ENCODE results near the gene PRKCD.

Gene PRKCD

DNA sequence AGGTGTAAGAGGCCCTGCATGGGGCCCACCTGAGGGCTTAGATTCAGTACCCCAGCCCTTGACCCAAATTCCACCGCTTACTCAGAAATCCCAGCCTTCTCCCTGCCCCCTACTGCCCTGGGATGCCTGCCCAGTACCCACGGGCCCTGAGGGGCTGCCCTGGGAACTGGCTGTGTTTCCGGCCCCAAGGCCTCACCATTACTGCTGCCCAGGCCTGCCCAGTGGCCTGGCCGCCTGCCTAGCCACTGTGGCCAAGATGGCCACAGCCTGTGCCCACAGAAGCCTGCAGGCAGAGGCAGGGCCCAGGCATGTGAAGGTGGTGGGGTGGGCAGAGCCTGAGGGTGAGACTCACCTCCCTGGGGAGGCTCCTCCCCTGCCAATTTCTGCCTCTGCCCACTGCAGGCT is 6.1 kb upstream of the PRKCD start:
- no peak for TF ChIP-seq MYC (IDR thresholded peaks at IDR 0.05; ENCODE audit: low read depth, low read length)
- TF ChIP-seq, protein P1, sequence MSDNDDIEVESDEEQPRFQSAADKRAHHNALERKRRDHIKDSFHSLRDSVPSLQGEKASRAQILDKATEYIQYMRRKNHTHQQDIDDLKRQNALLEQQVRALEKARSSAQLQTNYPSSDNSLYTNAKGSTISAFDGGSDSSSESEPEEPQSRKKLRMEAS (IDR thresholded peaks at IDR 0.05; ENCODE audit: low read depth, low read length) = no peak
- TF ChIP-seq POLR2A (IDR thresholded peaks at IDR 0.05; ENCODE audit: extremely low read depth, insufficient read length) = no peak
- H3K4me3 ChIP-seq (ENCODE audit: low read depth, low read length) = no peak overlapping the region
- DNase-seq (ENCODE audit: low read depth) = no peak

DNA sequence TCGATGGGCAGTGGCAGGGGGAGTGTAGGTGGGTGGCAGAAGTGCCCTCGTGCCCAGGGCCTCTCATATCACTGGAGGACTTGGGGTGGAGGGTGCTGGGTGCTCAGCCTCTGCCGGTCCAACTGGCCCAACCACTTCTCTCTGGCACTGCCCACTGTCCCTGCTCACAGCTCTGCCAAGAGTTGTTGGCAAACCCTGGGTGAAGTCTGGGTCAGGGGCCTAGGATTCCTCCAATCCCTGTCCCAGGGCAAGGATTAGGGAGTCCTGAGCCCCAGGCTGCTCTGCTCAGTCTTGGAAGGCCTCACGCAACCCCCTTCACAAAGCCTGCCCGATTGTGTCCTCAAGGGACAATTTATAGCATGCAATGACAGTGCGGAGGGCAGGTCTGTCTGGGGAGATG is 5.2 kb upstream of the PRKCD start:
- TF ChIP-seq POLR2A (IDR thresholded peaks at IDR 0.05; ENCODE audit: extremely low read depth, insufficient read length) = no peak
- TF ChIP-seq, protein P1 (IDR thresholded peaks at IDR 0.05; ENCODE audit: low read depth, low read length) = no peak
- TF ChIP-seq MYC (IDR thresholded peaks at IDR 0.05; ENCODE audit: low read depth, low read length) = no peak
- TF ChIP-seq, protein P2, sequence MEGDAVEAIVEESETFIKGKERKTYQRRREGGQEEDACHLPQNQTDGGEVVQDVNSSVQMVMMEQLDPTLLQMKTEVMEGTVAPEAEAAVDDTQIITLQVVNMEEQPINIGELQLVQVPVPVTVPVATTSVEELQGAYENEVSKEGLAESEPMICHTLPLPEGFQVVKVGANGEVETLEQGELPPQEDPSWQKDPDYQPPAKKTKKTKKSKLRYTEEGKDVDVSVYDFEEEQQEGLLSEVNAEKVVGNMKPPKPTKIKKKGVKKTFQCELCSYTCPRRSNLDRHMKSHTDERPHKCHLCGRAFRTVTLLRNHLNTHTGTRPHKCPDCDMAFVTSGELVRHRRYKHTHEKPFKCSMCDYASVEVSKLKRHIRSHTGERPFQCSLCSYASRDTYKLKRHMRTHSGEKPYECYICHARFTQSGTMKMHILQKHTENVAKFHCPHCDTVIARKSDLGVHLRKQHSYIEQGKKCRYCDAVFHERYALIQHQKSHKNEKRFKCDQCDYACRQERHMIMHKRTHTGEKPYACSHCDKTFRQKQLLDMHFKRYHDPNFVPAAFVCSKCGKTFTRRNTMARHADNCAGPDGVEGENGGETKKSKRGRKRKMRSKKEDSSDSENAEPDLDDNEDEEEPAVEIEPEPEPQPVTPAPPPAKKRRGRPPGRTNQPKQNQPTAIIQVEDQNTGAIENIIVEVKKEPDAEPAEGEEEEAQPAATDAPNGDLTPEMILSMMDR (IDR thresholded peaks at IDR 0.05; ENCODE audit: low read depth, low read length) = no peak
- H3K4me3 ChIP-seq (ENCODE audit: low read depth, low read length) = no peak overlapping the region
- no peak for DNase-seq (ENCODE audit: low read depth)

DNA sequence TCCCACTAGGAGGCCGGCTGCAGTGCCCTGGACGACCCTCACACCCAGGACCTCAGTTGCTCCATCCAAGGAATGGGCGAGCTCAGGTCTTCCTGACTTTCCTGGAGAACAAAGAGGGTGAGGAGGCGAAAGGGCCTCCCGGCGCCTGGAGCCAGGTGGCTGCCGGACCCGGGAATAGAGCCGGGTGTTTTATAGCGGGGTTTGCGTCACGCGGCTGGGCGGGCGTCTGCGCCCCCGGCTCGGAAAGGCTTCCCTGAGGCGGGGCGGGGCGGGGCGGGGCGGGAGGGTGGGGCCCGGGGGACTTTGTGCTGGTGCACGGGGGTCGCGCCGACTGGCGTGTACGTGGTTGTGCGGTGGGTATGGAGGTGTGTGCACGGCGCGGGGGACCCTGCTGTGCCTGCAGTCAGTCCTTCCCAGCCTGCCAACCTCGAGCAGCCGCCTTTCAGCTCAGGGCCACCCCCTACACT is 4.6 kb upstream of the PRKCD start:
- DNase-seq (ENCODE audit: low read depth) = no peak
- H3K4me3 ChIP-seq (ENCODE audit: low read depth, low read length) = no peak overlapping the region

DNA sequence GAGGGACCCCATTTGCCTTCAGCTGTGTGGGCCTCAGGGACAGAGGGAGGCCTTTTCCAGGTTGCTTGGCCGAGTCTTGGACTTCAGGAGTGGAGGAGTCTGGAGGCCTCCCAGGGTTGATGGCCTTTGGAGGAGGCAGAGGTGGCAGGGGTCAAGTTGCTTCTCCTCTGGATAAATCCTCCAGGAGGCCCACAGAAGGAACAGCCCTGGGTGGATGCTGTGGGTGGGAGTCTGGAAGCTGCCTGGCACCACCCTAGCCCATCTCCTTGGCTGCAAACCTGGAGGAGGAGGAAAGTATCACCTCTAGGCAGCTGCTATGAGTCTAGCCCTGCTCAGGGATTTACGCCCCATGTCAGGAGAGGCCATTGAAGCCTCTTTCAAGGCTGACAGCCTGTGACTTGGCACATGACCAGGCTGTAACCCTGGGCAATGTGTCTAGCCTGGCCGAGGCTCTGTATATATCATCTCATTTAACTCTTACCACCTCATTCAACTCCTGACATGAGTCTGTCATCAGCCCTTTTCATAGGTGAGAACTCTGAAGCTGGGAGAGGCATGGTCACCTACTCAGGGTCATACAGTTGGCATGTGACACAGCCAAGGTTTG is 2.9 kb upstream of the PRKCD start:
- no peak overlapping the region for H3K4me3 ChIP-seq (ENCODE audit: low read depth, low read length)
- no peak for DNase-seq (ENCODE audit: low read depth)
- TF ChIP-seq, protein P1 (IDR thresholded peaks at IDR 0.05; ENCODE audit: low read depth, low read length) = no peak
- TF ChIP-seq, protein P2 (IDR thresholded peaks at IDR 0.05; ENCODE audit: low read depth, low read length) = no peak
- TF ChIP-seq POLR2A (IDR thresholded peaks at IDR 0.05; ENCODE audit: extremely low read depth, insufficient read length) (no peak), MYC (IDR thresholded peaks at IDR 0.05; ENCODE audit: low read depth, low read length) (no peak)

More for the DNA sequence above, 4.6 kb upstream of the PRKCD start:
- TF ChIP-seq, protein P1 (IDR thresholded peaks at IDR 0.05; ENCODE audit: low read depth, low read length) = no peak
- TF ChIP-seq, protein P2 (IDR thresholded peaks at IDR 0.05; ENCODE audit: low read depth, low read length) = no peak
- TF ChIP-seq POLR2A (IDR thresholded peaks at IDR 0.05; ENCODE audit: extremely low read depth, insufficient read length) (no peak), MYC (IDR thresholded peaks at IDR 0.05; ENCODE audit: low read depth, low read length) (no peak)

DNA sequence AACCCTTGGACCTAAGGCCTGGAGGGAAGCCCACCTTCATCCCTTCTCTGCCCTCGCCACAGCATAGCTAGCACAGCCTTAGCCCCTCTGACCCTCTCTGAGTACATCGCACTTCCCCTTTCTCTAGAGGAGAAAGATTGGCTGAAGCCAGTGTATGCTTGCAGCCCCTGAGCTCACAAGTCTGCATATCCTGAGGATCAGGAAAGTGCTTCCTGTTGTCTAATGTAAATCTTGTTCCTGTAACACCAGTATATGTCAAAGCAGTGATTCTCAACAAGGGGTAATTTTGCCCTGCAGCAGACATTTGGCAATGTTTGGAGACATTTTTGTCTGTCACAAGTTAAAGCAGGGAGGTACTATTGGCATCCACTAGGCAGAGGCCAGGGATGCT is 2.2 kb upstream of the PRKCD start:
- DNase-seq (ENCODE audit: low read depth) = peak; percentile 73
- H3K4me3 ChIP-seq (ENCODE audit: low read depth, low read length) = no peak overlapping the region
- TF ChIP-seq, protein P1 (IDR thresholded peaks at IDR 0.05; ENCODE audit: low read depth, low read length) = no peak
- no peak for TF ChIP-seq POLR2A (IDR thresholded peaks at IDR 0.05; ENCODE audit: extremely low read depth, insufficient read length)
- TF ChIP-seq, protein P2 (IDR thresholded peaks at IDR 0.05; ENCODE audit: low read depth, low read length) = no peak
- no peak for TF ChIP-seq MYC (IDR thresholded peaks at IDR 0.05; ENCODE audit: low read depth, low read length)

Data from NB4 (cell line).